DOHH2 (cell line): ENCODE data around the gene GRID1.
"Not testable (repeated sequence)": the region's sequence is repeated elsewhere in the genome, so short reads cannot be mapped to it uniquely, and the experiment has no call there.

Experiments used
- H3F3A ChIP-seq: fragments of 200-600 bp; sonication (generic), shearing (Covaris generic); 2 replicates; pipeline ENCODE4 v1.6.0; 2016; ENCODE audit warnings: antibody characterized with exemption, mild to moderate bottlenecking; ENCODE audit not compliant: control insufficient read depth, insufficient read depth
- H3K27ac ChIP-seq: fragments of 200-600 bp; sonication (generic); 2 replicates; pipeline ENCODE4 v1.5.1; 2014; ENCODE audit warnings: low read depth, mild to moderate bottlenecking, low read length, moderate library complexity
- H3K27me3 ChIP-seq: fragments of 200-600 bp; sonication (generic); 2 replicates; pipeline ENCODE4 v1.6.1; 2014; ENCODE audit warnings: mild to moderate bottlenecking, low read length, mixed read lengths; ENCODE audit not compliant: control insufficient read depth
- H3K36me3 ChIP-seq: fragments of 200-600 bp; sonication (generic); 2 replicates; pipeline ENCODE4 v1.6.1; 2014; ENCODE audit warnings: mild to moderate bottlenecking, low read length, moderate library complexity, mixed read lengths; ENCODE audit not compliant: control insufficient read depth
- H3K4me1 ChIP-seq: fragments of 200-600 bp; sonication (generic); 2 replicates; pipeline ENCODE4 v1.6.1; 2014; ENCODE audit warnings: mild to moderate bottlenecking, low read length, mixed read lengths; ENCODE audit not compliant: control insufficient read depth
- H3K4me2 ChIP-seq: fragments of 200-600 bp; sonication (generic); 2 replicates; pipeline ENCODE4 v1.6.0; 2014; ENCODE audit warnings: mild to moderate bottlenecking, low read length, moderate library complexity
- H3K4me3 ChIP-seq: fragments of 200-600 bp; sonication (generic); 2 replicates; pipeline ENCODE4 v1.5.1; 2014; ENCODE audit warnings: mild to moderate bottlenecking, low read length, mixed read lengths
- H3K79me2 ChIP-seq: fragments of 200-600 bp; sonication (generic); 2 replicates; pipeline ENCODE4 v1.6.1; 2014; ENCODE audit warnings: mild to moderate bottlenecking, low read length, mixed read lengths; ENCODE audit not compliant: control insufficient read depth
- H3K9me2 ChIP-seq: fragments of 200-600 bp; sonication (generic); replicated peaks from 2 replicates; pipeline ENCODE4 v1.6.1; 2014; ENCODE audit warnings: mild to moderate bottlenecking, low read length, mixed read lengths; ENCODE audit not compliant: control insufficient read depth
- H3K9me3 ChIP-seq: fragments of 200-600 bp; sonication (generic); 2 replicates; pipeline ENCODE4 v1.6.1; 2014; ENCODE audit warnings: antibody characterized with exemption, low read length, mixed read lengths; ENCODE audit not compliant: control insufficient read depth, insufficient read depth
- H4K20me1 ChIP-seq: fragments of 200-600 bp; sonication (generic); 2 replicates; pipeline ENCODE4 v1.6.0; 2014; ENCODE audit warnings: low read depth, mild to moderate bottlenecking, antibody characterized with exemption, low read length, moderate library complexity; ENCODE audit not compliant: control insufficient read depth, insufficient read depth
- EZH2phosphoT487 ChIP-seq: fragments of 200-600 bp; sonication (generic); IDR thresholded peaks from 2 replicates; pipeline ENCODE4 v1.6.1; 2017; ENCODE audit warnings: borderline replicate concordance, mild to moderate bottlenecking, antibody characterized with exemption, low read length, moderate library complexity, mixed read lengths
- TF ChIP-seq, protein P1 (sequence below): fragments of 200-600 bp; sonication (generic); IDR thresholded peaks from one replicate; pipeline ENCODE4 v1.5.1; 2014; ENCODE audit warnings: antibody characterized with exemption, mild to moderate bottlenecking, low read depth, low read length; ENCODE audit not compliant: poor library complexity, severe bottlenecking

Gene GRID1

DNA sequence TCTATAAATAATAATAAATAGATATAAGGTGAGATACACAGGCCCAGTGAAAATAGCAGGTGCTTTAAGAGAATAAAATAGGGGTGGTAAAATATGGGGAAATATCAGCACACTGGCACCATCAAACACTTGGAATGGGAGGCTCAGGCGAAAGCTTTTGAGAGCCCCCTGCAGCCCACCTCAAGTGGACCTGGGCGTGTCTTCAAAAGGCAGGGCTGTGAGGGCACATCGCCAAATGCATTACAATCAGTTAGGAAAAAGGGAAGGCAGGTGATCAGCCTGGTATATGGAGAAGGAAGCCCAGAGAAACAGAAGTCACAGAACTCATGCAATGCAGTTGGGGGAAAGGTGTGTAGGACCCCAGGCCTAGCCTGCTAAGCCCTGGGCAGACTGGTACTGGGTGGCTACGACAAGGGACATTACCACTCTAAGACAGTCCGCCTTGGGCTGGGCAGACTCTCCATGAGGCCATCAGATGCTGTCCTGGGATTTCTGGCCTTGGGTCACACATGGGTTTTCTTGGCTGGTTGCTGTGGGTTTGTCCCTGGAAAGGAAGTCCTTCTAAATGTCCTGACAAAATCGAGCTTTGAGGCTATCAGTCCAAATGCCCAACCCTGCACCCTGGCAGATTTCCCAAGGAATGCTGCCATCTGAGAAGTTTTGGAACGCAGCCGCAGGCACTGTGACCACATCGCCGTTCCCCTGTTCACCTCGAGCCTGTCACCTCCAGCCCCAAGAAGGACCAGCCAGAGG is 330.6 kb downstream of the GRID1 start:
- Histone ChIP-seq H4K20me1 (no peaks in the 10 kb centered on the region), H3F3A (no peaks in the 10 kb centered on the region), H3K4me1 (no peaks in the 10 kb centered on the region), H3K4me2 (no peak overlapping the region), H3K27me3 (no peaks in the 10 kb centered on the region), H3K27ac (no peak overlapping the region), H3K36me3 (no peaks in the 10 kb centered on the region), H3K79me2 (no peaks in the 10 kb centered on the region), H3K9me3 (no peaks in the 10 kb centered on the region), H3K4me3 (no peak overlapping the region), H3K9me2 (no peaks in the 10 kb centered on the region)
- TF ChIP-seq, protein P1, sequence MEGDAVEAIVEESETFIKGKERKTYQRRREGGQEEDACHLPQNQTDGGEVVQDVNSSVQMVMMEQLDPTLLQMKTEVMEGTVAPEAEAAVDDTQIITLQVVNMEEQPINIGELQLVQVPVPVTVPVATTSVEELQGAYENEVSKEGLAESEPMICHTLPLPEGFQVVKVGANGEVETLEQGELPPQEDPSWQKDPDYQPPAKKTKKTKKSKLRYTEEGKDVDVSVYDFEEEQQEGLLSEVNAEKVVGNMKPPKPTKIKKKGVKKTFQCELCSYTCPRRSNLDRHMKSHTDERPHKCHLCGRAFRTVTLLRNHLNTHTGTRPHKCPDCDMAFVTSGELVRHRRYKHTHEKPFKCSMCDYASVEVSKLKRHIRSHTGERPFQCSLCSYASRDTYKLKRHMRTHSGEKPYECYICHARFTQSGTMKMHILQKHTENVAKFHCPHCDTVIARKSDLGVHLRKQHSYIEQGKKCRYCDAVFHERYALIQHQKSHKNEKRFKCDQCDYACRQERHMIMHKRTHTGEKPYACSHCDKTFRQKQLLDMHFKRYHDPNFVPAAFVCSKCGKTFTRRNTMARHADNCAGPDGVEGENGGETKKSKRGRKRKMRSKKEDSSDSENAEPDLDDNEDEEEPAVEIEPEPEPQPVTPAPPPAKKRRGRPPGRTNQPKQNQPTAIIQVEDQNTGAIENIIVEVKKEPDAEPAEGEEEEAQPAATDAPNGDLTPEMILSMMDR, result no peak
- TF ChIP-seq EZH2phosphoT487, result no peak

DNA sequence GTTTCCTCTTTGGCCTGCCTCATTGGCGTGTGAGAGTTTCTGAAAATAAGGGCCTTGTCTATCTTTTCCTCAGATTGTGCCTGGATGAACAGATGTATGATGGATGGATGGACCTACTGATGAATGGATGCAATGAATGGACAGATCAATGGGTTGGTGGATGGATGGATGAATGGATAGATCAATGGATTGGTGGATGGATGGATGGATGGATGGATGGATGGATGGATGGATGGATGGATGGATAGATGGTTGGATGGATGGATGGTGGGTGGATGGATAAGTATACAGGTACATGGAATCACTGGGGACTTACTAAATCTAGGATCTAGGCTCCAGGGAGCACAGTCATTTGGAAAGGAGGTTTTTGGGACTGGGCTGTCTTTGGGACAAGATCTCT is 331.9 kb downstream of the GRID1 start:
- H3K36me3 ChIP-seq, result no peaks in the 10 kb centered on the region
- H3K27ac ChIP-seq, result no peak overlapping the region
- no peaks in the 10 kb centered on the region for H3K79me2 ChIP-seq
- no peaks in the 10 kb centered on the region for H3F3A ChIP-seq
- H3K4me1 ChIP-seq, result no peaks in the 10 kb centered on the region
- no peaks in the 10 kb centered on the region for H4K20me1 ChIP-seq
- no peak overlapping the region for H3K4me3 ChIP-seq
- no peaks in the 10 kb centered on the region for H3K9me2 ChIP-seq
- TF ChIP-seq, protein P1, result no peak
- TF ChIP-seq EZH2phosphoT487, result no peak
- peaks cover 4% of the 10 kb centered on the region; the same call in 1 of the 2 replicates for H3K9me3 ChIP-seq
- H3K4me2 ChIP-seq, result no peak overlapping the region
- no peaks in the 10 kb centered on the region for H3K27me3 ChIP-seq

DNA sequence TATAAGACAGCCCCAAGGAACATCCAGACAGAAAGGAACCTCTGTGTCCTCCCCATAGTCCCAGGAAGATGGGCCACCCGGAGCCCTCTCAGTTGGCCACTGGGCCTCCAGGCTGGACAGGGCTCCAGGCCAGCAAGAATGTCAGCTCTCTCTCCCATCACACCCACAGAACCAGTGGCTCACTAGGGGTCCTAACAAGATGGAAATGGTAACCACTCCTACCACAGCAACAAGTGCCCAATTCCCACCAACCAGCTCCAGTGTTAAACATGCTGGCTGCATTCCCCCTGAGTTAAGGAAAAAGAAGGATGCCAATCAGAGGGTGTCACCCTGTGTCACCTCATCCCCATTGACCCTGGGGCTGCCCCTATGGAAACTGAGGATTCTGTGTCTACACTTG is 333.0 kb downstream of the GRID1 start:
- Histone ChIP-seq H3K9me3 (peaks cover 4% of the 10 kb centered on the region; the same call in 1 of the 2 replicates), H3K4me1 (no peaks in the 10 kb centered on the region), H3K27me3 (no peaks in the 10 kb centered on the region), H4K20me1 (no peaks in the 10 kb centered on the region), H3K27ac (no peak overlapping the region), H3F3A (no peaks in the 10 kb centered on the region), H3K9me2 (no peaks in the 10 kb centered on the region), H3K4me2 (no peak overlapping the region), H3K36me3 (no peaks in the 10 kb centered on the region), H3K4me3 (no peak overlapping the region), H3K79me2 (no peaks in the 10 kb centered on the region)
- no peak for TF ChIP-seq EZH2phosphoT487
- TF ChIP-seq, protein P1, result no peak

DNA sequence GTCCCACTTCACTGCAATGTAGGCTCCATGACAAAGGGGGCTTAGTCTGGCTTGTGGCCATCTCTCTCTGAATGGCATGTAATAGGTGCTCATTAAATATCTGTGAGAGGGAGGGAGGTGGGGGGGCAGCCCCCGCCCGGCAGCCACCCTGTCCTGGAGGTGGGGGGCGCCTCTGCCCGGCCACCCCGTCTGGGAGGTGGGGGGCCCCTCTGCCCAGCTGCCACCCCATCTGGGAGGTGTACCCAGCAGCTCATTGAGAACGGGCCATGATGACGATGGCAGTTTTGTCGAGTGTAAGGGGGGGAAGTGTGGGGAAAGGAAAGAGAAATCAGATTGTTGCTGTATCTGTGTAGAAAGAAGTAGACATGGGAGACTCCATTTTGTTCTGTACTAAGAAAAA is 334.5 kb downstream of the GRID1 start:
- H3K79me2 ChIP-seq, H4K20me1 ChIP-seq, H3K4me1 ChIP-seq, H3K27ac ChIP-seq, H3K9me2 ChIP-seq, H3K36me3 ChIP-seq, H3K9me3 ChIP-seq, H3K4me3 ChIP-seq, H3F3A ChIP-seq, H3K4me2 ChIP-seq, H3K27me3 ChIP-seq: not testable (repeated sequence)
